Prostate gland (tissue), 2 donors: ENCODE results near the gene QSER1. TPM values are rescaled to one million over a fixed set of nuclear protein-coding genes. Genes with fewer than 3 reads are reported as not detected.
"Not testable (repeated sequence)": the region's sequence is repeated elsewhere in the genome, so short reads cannot be mapped to it uniquely, and the experiment has no call there.

ENCODE experiments used
- DNase-seq: peaks from one replicate; pipeline ENCODE4 v3.0.0-alpha.2; 2019; ENCODE audit warnings: low spot score
- H3K27ac ChIP-seq, 2 donors: fragments of 200-600 bp; sonication (generic); 2 replicates each; pipeline ENCODE4 v1.5.1; 2017 to 2019
- H3K27me3 ChIP-seq: fragments of 200-600 bp; sonication (generic); replicated peaks from 2 replicates; pipeline ENCODE4 v1.5.1; 2019; ENCODE audit not compliant: insufficient read depth
- H3K36me3 ChIP-seq, 2 donors: fragments of 200-600 bp; sonication (generic); 1 replicate in 1 of 2; 2 replicates in 1 of 2; pipeline versions ENCODE4 v1.5.1 to v1.8.1; 2017 to 2019
- H3K4me1 ChIP-seq: fragments of 200-600 bp; sonication (generic); replicated peaks from 2 replicates; pipeline ENCODE4 v1.5.1; 2019
- H3K4me3 ChIP-seq, 2 donors: fragments of 200-600 bp; sonication (generic); 2 replicates each; pipeline ENCODE4 v1.5.1; 2017 to 2019
- H3K9me3 ChIP-seq: fragments of 200-600 bp; sonication (generic); 2 replicates; pipeline ENCODE4 v1.5.1; 2017
- POLR2A ChIP-seq: fragments of 450-650 bp; IDR thresholded peaks from one replicate; pipeline ENCODE4 v1.6.1; 2016; ENCODE audit warnings: antibody characterized with exemption, mild to moderate bottlenecking
- POLR2AphosphoS5 ChIP-seq: sonication (generic); formaldehyde crosslinking; IDR thresholded peaks from one replicate; pipeline ENCODE4 v1.6.1; 2017; ENCODE audit warnings: antibody characterized with exemption
- WGBS: methylation state at CpG from one replicate; pipeline ENCODE4 v1.1.5; 2018; 5-methylcytosine and 5-hydroxymethylcytosine counted together
- intact Hi-C: fragments of 100-400 bp; cut with DNase I; formaldehyde crosslinking; loops from one replicate; pipeline ENCODE4 v1.14.2; 2022
- total RNA-seq, 2 donors: library from RNA; depleted of rRNA; stranded (reverse); fragments of >200 nt; gene quantifications; one replicate each; pipeline ENCODE4 v1.1.0, GENCODE V29; 2016
- TF ChIP-seq, protein P1 (sequence below), 4 experiments: fragments of 200-600 bp in 2 of 4; fragments of 450-650 bp in 2 of 4; sonication (generic) in 2 of 4; IDR thresholded peaks; 1 replicate in 3 of 4; 2 replicates in 1 of 4; pipeline ENCODE4 v1.5.1; 2016 to 2019; ENCODE audit warnings: antibody characterized with exemption in 4 of 4, mild to moderate bottlenecking in 2 of 4, moderate library complexity in 2 of 4

The QSER1 gene
- total RNA-seq, 2 donors from 2014 or later = 15.8 to 25.5 TPM

DNA sequence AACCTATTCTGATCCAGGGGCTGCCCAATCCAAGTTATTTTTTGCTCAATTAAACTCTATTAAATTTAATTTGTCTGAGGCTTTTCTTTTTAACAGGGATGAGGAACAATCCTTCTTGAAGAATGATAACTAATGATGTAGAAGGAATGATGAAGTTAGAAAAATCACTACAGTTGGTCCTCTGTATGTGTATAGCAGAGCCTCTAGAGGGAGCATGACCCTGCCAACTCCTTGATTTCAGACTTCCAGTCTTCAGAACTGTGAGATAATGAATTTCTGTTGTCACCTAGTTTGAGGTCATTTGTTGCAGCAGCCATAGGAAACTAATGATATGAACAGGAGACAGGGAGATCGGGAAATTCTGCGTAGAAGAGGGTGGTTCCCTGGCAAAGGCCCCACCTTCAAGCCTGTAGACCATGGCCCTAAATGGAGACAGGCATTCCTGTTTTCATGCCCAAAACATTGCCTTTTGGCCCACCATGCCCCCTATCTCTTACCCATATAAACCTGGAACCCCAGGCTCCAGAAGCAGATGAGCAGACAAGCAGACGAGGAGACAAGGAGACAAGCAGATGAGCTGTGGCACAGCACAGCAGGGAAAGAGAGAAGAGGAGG is 7.7 kb upstream of the QSER1 start:
- intact Hi-C loops = no loop called here
- Histone ChIP-seq H3K36me3 (no peaks in the 10 kb centered on the region), H3K4me1 (no peaks in the 10 kb centered on the region), H3K9me3 (no peaks in the 10 kb centered on the region), H3K4me3 (no peak overlapping the region), H3K27ac (no peak overlapping the region), H3K27me3 (no peaks in the 10 kb centered on the region)
- no peak for DNase-seq
- no peak for TF ChIP-seq POLR2A
- TF ChIP-seq POLR2AphosphoS5 = no peak
- TF ChIP-seq, protein P1, sequence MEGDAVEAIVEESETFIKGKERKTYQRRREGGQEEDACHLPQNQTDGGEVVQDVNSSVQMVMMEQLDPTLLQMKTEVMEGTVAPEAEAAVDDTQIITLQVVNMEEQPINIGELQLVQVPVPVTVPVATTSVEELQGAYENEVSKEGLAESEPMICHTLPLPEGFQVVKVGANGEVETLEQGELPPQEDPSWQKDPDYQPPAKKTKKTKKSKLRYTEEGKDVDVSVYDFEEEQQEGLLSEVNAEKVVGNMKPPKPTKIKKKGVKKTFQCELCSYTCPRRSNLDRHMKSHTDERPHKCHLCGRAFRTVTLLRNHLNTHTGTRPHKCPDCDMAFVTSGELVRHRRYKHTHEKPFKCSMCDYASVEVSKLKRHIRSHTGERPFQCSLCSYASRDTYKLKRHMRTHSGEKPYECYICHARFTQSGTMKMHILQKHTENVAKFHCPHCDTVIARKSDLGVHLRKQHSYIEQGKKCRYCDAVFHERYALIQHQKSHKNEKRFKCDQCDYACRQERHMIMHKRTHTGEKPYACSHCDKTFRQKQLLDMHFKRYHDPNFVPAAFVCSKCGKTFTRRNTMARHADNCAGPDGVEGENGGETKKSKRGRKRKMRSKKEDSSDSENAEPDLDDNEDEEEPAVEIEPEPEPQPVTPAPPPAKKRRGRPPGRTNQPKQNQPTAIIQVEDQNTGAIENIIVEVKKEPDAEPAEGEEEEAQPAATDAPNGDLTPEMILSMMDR (IDR thresholded peaks at IDR 0.05) = no peak
- WGBS = 71% methylated on average over 3 of the region's 3 CpGs

DNA sequence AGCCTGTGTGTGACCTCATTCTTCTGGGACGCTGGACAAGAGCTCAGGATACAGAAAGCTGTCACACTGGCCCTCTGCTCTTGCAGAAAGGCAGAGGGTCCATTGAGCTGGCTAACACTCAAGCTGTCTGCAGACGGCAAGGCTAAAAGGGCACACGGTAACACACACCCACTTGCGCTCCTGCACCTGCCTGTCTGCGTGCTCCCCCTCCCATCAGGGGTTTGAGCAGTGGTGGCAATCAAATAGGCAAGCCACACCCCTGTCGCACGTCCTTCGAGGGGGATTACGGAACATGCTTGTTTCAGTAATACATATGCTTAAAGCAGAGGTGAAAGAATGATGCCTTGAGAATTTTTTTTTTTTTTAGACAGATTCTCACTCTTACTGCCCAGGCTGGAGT is 7.1 kb upstream of the QSER1 start:
- Histone ChIP-seq H3K27me3 (no peaks in the 10 kb centered on the region), H3K36me3 (no peaks in the 10 kb centered on the region), H3K27ac (no peak overlapping the region), H3K4me1 (no peaks in the 10 kb centered on the region), H3K4me3 (no peak overlapping the region), H3K9me3 (no peaks in the 10 kb centered on the region)
- 91% methylated on average over 9 of the region's 9 CpGs for WGBS
- no peak for TF ChIP-seq POLR2A
- TF ChIP-seq, protein P1 (IDR thresholded peaks at IDR 0.05) = no peak
- no peak for TF ChIP-seq POLR2AphosphoS5
- no peak for DNase-seq
- intact Hi-C loops = no loop called here

DNA sequence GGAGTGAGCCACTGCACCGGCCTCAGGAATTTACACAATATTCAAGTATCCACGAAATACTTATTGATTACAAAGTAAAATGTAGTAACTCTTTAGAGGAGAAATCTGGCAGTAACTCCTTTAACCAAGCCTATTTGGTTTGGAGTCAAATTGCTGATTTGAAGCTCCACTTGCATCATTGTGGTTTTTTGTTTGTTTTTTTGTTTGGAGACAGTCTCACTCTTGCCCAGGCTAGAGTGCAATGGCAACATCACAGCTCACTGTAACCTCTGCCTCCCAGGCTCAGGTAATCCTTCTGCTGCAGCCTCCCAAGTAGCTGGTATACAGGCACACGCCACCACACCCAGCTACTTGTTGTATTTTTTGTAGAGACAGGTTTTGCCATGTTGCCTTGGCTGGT is 6.4 kb upstream of the QSER1 start:
- Histone ChIP-seq H3K4me1 (no peaks in the 10 kb centered on the region), H3K4me3 (no peak overlapping the region), H3K9me3 (no peaks in the 10 kb centered on the region), H3K27me3 (no peaks in the 10 kb centered on the region), H3K27ac (no peak overlapping the region), H3K36me3 (no peaks in the 10 kb centered on the region)
- no peak for DNase-seq
- intact Hi-C loops = no loop called here
- WGBS = 93% methylated on average over 3 of the region's 3 CpGs
- no peak for TF ChIP-seq POLR2AphosphoS5
- no peak for TF ChIP-seq POLR2A
- TF ChIP-seq, protein P1 (IDR thresholded peaks at IDR 0.05) = no peak

GRCh38 chr11:32887707-32888383 is 4.8 kb upstream of the QSER1 start:
- intact Hi-C loops, H3K4me3 ChIP-seq, H3K36me3 ChIP-seq, H3K4me1 ChIP-seq, H3K9me3 ChIP-seq, H3K27me3 ChIP-seq, H3K27ac ChIP-seq, DNase-seq: not testable (repeated sequence)
- WGBS = 90% methylated on average over 18 of the region's 20 CpGs

GRCh38 chr11:32888384-32888710 is 4.3 kb upstream of the QSER1 start:
- H3K4me1 ChIP-seq, H3K36me3 ChIP-seq, H3K27ac ChIP-seq, intact Hi-C loops, H3K27me3 ChIP-seq, DNase-seq, H3K4me3 ChIP-seq, H3K9me3 ChIP-seq: not testable (repeated sequence)
- 93% methylated on average over 17 of the region's 17 CpGs for WGBS

GRCh38 chr11:32888805-32889204 is 3.8 kb upstream of the QSER1 start:
- no peak for DNase-seq
- Histone ChIP-seq H3K9me3 (no peaks in the 10 kb centered on the region), H3K27ac (no peak overlapping the region), H3K36me3 (no peaks in the 10 kb centered on the region), H3K27me3 (no peaks in the 10 kb centered on the region), H3K4me3 (no peak overlapping the region), H3K4me1 (no peaks in the 10 kb centered on the region)
- intact Hi-C loops = no loop called here
- no peak for TF ChIP-seq POLR2AphosphoS5
- no peak for TF ChIP-seq POLR2A
- TF ChIP-seq, protein P1 (IDR thresholded peaks at IDR 0.05) = no peak
